HepG2 (cell line): ENCODE measurements around the gene CD300LF. TPM values are rescaled to one million over a fixed set of nuclear protein-coding genes. Genes with fewer than 3 reads are reported as not detected.

Experiments used
- DNMT3B ChIP-seq: conservative IDR thresholded peaks from 2 replicates; pipeline ENCODE4 v1.6.1; 2016; ENCODE audit warnings: missing biosample characterization, control low read depth
- GATAD1 ChIP-seq: IDR thresholded peaks from 2 replicates; pipeline ENCODE4 v1.6.1; 2016; ENCODE audit warnings: missing genetic modification reagents, missing compliant biosample characterization
- HES4 ChIP-seq: sonication (generic); formaldehyde crosslinking; IDR thresholded peaks from 2 replicates; pipeline ENCODE4 v1.9.0; 2021; ENCODE audit warnings: mild to moderate bottlenecking, missing genetic modification reagents, borderline replicate concordance
- MAFG ChIP-seq: sonication (generic); formaldehyde crosslinking; IDR thresholded peaks from 2 replicates; pipeline ENCODE4 v1.5.1; 2020; ENCODE audit warnings: mild to moderate bottlenecking, missing genetic modification reagents
- NCOR1 ChIP-seq: fragments of 200-600 bp; sonication (generic); IDR thresholded peaks from 2 replicates; pipeline ENCODE4 v1.7.0; 2017; ENCODE audit warnings: antibody characterized with exemption, low read length, borderline replicate concordance
- SALL2 ChIP-seq: sonication (generic); formaldehyde crosslinking; IDR thresholded peaks from 2 replicates; pipeline ENCODE4 v1.8.1; 2023; ENCODE audit warnings: mild to moderate bottlenecking, missing genetic modification reagents, inconsistent platforms
- SIX4 ChIP-seq: sonication (generic); formaldehyde crosslinking; IDR thresholded peaks from 2 replicates; pipeline ENCODE4 v1.4.0; 2020; ENCODE audit warnings: missing genetic modification reagents
- SMAD9 ChIP-seq: sonication (generic); formaldehyde crosslinking; IDR thresholded peaks from 2 replicates; pipeline ENCODE4 v1.5.1; 2020; ENCODE audit warnings: mild to moderate bottlenecking, missing genetic modification reagents
- SPEN ChIP-seq: sonication (generic); formaldehyde crosslinking; IDR thresholded peaks from 2 replicates; pipeline ENCODE4 v1.5.1; 2020; ENCODE audit warnings: low read depth, mild to moderate bottlenecking, missing genetic modification reagents
- ZBTB38 ChIP-seq: sonication (generic); formaldehyde crosslinking; IDR thresholded peaks from 2 replicates; pipeline ENCODE4 v1.5.1; 2020; ENCODE audit warnings: mild to moderate bottlenecking, missing genetic modification reagents
- ZC3H13 ChIP-seq: sonication (generic); formaldehyde crosslinking; IDR thresholded peaks from 2 replicates; pipeline ENCODE4 v1.8.1; 2023; ENCODE audit warnings: mild to moderate bottlenecking, missing genetic modification reagents, moderate library complexity
- ZHX2 ChIP-seq, 2 experiments: sonication (generic) in 1 of 2; formaldehyde crosslinking in 1 of 2; IDR thresholded peaks; 2 replicates each; pipeline versions ENCODE4 v1.6.1 to v1.9.0; 2014 to 2022; ENCODE audit warnings: antibody characterized with exemption in 1 of 2, borderline replicate concordance in 1 of 2, inconsistent platforms in 1 of 2, low read depth in 1 of 2, missing genetic modification reagents in 1 of 2
- ZKSCAN1 ChIP-seq: fragments of 150-350 bp; IDR thresholded peaks from 2 replicates; pipeline ENCODE4 v1.6.1; 2014; ENCODE audit warnings: low read length
- ZNF281 ChIP-seq: sonication (generic); formaldehyde crosslinking; IDR thresholded peaks from 2 replicates; pipeline ENCODE4 v1.4.0; 2020; ENCODE audit warnings: missing genetic modification reagents, borderline replicate concordance
- ZNF512B ChIP-seq: sonication (generic); formaldehyde crosslinking; IDR thresholded peaks from 2 replicates; pipeline ENCODE4 v1.5.1; 2020; ENCODE audit warnings: missing genetic modification reagents, mild to moderate bottlenecking, borderline replicate concordance
- ZNF567 ChIP-seq: sonication (generic); formaldehyde crosslinking; IDR thresholded peaks from 2 replicates; pipeline ENCODE4 v1.8.1; 2023; ENCODE audit warnings: mild to moderate bottlenecking, missing genetic modification reagents, borderline replicate concordance
- ZNF792 ChIP-seq: IDR thresholded peaks from 2 replicates; pipeline ENCODE4 v1.6.1; 2016
- polyA plus RNA-seq, 8 experiments: library from polyadenylated mRNA; depleted of rRNA in 3 of 8; stranded (reverse) in 7 of 8; unstranded in 1 of 8; fragments of >200 nt; fragmentation: Illumina TruSeq in 4 of 8; extraction: Trizol in 4 of 8; gene quantifications; 2 replicates each; pipeline versions ENCODE4 v1.2.1 to v1.2.3, GENCODE V29; 2011 to 2016; ENCODE audit warnings: low read depth in 4 of 8, missing spikeins in 1 of 8, mixed read lengths in 1 of 8; ENCODE audit not compliant: insufficient read depth in 1 of 8
- total RNA-seq, 5 experiments: library from RNA; depleted of rRNA; stranded (reverse); fragments of >200 nt; fragmentation: Illumina TruSeq; extraction: Trizol; gene quantifications; 2 replicates each; pipeline ENCODE4 v1.2.3, GENCODE V29; 2016; ENCODE audit warnings: low read depth in 1 of 5

The CD300LF gene
- total and polyA plus RNA-seq, 2 of the 13 experiments (the other 11 are each of a cell fraction or from before 2014, with no cell fraction given) = not detected

GRCh38 chr17:74748529-74749278 lies 36.0 kb upstream of the CD300LF start, which contains the start of gene NHERF1 (continued):
- TF ChIP-seq ZNF512B = 0 out of 2 replicates have a peak, but pooled peaks have one; percentile 50
- 0 out of 2 replicates have a peak, but pooled peaks have one; percentile 18 for TF ChIP-seq ZBTB38 (CRISPR knock-in tag)
- TF ChIP-seq SMAD9 (CRISPR knock-in tag) = no peak; the same call in 1 of the 2 replicates
- TF ChIP-seq ZKSCAN1 = no peak
- no peak; the same call in 1 of the 2 replicates for TF ChIP-seq NCOR1
- no peak for TF ChIP-seq MAFG (CRISPR knock-in tag)
- TF ChIP-seq ZC3H13 (CRISPR knock-in tag) = peak; percentile 89
- TF ChIP-seq ZNF281 = no peak
- 0 out of 2 replicates have a peak, but pooled peaks have one; percentile 40 for TF ChIP-seq ZNF567 (CRISPR knock-in tag)
- peak; percentile 97; the same call in 1 of the 2 replicates for TF ChIP-seq SALL2 (CRISPR knock-in tag)
- no peak; the same call in 1 of the 2 replicates for TF ChIP-seq ZHX2 (IDR thresholded peaks at IDR 0.05; ENCODE audit: low read depth)
- TF ChIP-seq ZHX2 (CRISPR knock-in tag; IDR thresholded peaks at IDR 0.05; ENCODE audit: borderline replicate concordance) = peak; percentile 78
- peak; percentile 85 for TF ChIP-seq SPEN
- TF ChIP-seq ZNF792 = peak; percentile 71; the same call in 1 of the 2 replicates
- peak; percentile 65 for TF ChIP-seq GATAD1 (CRISPR knock-in tag)
- peak; percentile 94 for TF ChIP-seq HES4 (CRISPR knock-in tag)
- TF ChIP-seq SIX4 (CRISPR knock-in tag) = no peak
- peak; percentile 55; the same call in 1 of the 2 replicates for TF ChIP-seq DNMT3B (CRISPR knock-in tag)
